ENCODE data around the gene ZNF680. TPM values are rescaled to one million over a fixed set of nuclear protein-coding genes. Genes with fewer than 3 reads are reported as not detected.
"Not testable (repeated sequence)": the region's sequence is repeated elsewhere in the genome, so short reads cannot be mapped to it uniquely, and the experiment has no call there.

ZNF680 gene
- total RNA-seq, 2 experiments from 2014 or later = 13.6 to 13.7 TPM

DNA sequence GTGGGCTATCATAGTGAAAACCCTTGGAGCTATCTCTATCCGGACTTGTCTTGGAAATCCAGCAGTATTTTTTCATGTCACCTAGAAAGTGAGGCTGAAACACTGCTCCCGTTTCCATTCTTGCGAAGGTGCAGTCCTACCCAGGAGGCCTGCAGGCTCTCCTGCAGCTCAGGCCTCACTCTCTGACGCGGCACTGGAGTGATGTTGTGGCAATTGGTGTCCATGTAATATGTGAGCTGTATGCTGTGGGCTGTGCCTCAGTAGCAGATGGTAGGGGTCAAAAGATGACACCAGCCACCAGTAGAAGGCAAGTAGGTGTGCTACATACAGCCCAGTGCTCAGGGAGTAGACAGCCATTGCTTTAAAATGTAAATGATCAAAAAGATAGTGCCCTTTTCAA, 28.1 kb upstream of the ZNF680 start:
- DNase-seq (no peak), ATAC-seq (no peak)
- Mint-ChIP-seq H3K4me3 (no peak overlapping the region), H3K27me3 (no peaks in the 10 kb centered on the region), H3K4me1 (ENCODE audit: low read depth) (no peaks in the 10 kb centered on the region), H3K27ac (no peak overlapping the region), H3K36me3 (ENCODE audit: low read depth) (no peaks in the 10 kb centered on the region), H3K9me3 (peaks cover 8% of the 10 kb centered on the region)
- intact Hi-C loops (cut with micrococcal nuclease) = no loop called here
- CTCF ChIA-PET = no interaction called here
- POLR2A ChIA-PET = interaction anchor here (0.5 kb wide), 1 partner anchor 161 kb away, joined by 3 read pairs; no protein-coding TSS in a partner anchor
- TF ChIP-seq, protein P1, sequence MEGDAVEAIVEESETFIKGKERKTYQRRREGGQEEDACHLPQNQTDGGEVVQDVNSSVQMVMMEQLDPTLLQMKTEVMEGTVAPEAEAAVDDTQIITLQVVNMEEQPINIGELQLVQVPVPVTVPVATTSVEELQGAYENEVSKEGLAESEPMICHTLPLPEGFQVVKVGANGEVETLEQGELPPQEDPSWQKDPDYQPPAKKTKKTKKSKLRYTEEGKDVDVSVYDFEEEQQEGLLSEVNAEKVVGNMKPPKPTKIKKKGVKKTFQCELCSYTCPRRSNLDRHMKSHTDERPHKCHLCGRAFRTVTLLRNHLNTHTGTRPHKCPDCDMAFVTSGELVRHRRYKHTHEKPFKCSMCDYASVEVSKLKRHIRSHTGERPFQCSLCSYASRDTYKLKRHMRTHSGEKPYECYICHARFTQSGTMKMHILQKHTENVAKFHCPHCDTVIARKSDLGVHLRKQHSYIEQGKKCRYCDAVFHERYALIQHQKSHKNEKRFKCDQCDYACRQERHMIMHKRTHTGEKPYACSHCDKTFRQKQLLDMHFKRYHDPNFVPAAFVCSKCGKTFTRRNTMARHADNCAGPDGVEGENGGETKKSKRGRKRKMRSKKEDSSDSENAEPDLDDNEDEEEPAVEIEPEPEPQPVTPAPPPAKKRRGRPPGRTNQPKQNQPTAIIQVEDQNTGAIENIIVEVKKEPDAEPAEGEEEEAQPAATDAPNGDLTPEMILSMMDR (IDR thresholded peaks at IDR 0.05) = no peak

DNA sequence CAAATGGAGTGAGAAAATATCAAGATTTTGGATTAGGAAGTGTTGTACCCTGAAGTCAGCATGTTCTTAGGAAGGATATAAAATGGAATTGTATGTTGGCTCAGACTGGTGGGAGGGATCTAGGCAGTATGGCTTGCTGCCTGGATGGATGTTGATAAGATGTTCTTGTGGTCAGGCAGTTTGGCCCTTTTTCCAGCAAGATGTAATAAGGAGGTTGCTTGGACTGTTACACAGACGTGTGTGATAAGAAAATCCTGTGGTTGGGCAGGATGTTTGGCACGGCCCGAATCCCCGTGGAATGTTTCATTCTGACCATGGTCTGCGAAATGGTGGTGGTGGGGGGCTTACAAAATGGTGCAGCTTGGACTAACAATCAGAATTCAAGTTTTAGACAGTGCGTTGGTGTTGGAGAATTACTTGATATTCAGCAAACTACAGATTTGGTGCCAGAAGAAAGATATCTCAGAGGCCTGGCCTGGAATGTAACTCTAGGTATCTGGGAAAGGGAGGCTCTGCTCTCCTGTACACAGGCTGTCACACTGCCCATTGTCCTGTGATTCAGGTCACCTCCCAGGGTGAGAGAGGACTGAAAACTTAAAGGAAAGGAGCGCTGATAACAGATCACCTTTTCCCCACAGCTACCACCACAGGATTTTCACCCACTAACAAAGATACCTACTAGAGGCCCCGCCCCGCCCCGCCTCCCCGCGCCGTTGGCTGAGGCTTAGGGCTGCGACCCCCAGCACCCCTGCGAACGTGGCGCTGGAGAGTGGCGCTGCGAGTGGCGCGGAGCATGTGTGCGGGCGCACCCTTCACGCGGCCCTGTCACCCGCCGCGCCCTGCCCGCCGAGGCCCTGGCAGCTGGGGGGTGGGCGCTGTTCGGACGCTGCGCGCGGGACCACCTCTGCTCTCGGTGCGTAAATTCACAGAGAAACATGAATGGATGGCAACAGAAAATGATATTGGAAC, 19.3 kb upstream of the ZNF680 start:
- Mint-ChIP-seq H3K4me1 (ENCODE audit: low read depth) (no peaks in the 10 kb centered on the region), H3K9me3 (peaks cover 4% of the 10 kb centered on the region), H3K27me3 (no peaks in the 10 kb centered on the region), H3K36me3 (ENCODE audit: low read depth) (no peaks in the 10 kb centered on the region), H3K27ac (no peak overlapping the region), H3K4me3 (no peak overlapping the region)
- intact Hi-C loops (cut with micrococcal nuclease) = no loop called here
- POLR2A ChIA-PET = interaction anchor here (0.7 kb wide), 1 partner anchor 1792 kb away, joined by 4 read pairs; no protein-coding TSS in a partner anchor
- CTCF ChIA-PET = interaction anchor here (1.2 kb wide), 1 partner anchor 48 kb away, joined by 3 read pairs; no protein-coding TSS in a partner anchor
- DNase-seq (no peak), ATAC-seq (no peak)
- TF ChIP-seq, protein P1 (IDR thresholded peaks at IDR 0.05) = no peak

DNA sequence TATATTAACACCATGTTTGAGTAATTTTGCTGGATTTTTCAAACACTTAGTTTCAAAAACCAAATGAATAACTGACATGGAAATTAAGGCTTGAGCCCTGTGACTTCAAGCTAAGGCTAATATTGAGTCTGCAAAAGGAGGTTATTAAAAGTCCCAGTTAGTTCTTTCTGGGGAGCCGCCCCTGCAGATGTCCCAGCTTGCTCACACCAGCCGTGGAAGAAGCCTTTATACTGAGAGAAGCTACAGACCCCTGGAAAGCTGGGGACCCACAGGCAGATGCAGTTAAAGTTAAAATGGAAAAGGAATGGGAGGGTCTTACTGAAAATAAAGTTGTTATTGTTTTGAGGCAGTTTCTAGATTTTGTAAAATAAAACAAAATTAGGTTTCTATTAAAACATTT, 18.5 kb upstream of the ZNF680 start:
- Mint-ChIP-seq H3K4me3 (no peak overlapping the region), H3K27ac (no peak overlapping the region), H3K4me1 (ENCODE audit: low read depth) (no peaks in the 10 kb centered on the region), H3K9me3 (peaks cover under 1% of the 10 kb centered on the region), H3K27me3 (no peaks in the 10 kb centered on the region), H3K36me3 (ENCODE audit: low read depth) (peaks cover under 1% of the 10 kb centered on the region)
- TF ChIP-seq, protein P1 (IDR thresholded peaks at IDR 0.05) = no peak
- intact Hi-C loops (cut with micrococcal nuclease) = no loop called here
- ChIA-PET CTCF (interaction anchor here (1.2 kb wide), 1 partner anchor 49 kb away, joined by 3 read pairs; no protein-coding TSS in a partner anchor), POLR2A (no interaction called here)
- DNase-seq (no peak), ATAC-seq (no peak)

DNA sequence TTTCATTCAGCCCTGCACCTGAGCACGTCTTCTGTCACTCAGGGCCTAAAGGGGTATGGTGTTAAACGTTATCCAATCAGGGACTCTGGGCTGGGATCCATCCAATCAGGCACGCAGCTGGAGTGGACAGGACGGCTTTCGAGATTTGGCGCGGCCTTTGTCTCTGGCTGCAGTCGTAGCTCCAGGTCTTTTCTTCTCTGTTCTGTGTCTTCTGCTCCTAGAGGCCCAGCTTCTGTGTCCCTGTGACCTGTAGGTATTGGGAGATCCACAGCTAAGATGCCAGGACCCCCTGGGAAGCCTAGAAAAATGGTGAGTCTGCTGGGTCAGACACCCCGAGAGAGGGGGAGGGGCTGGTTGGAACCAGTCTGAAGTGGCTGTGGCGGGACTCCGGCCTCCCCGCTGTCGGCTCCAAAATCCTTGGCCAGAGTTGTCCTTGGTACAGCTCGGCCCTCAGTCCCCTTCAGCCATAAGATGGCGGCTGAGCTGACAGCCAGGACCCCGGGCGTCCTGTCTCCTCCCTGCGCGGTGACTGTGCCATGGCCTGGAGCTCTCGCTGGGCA, 11.7 kb upstream of the ZNF680 start:
- CTCF ChIA-PET = no interaction called here
- Mint-ChIP-seq H3K36me3 (ENCODE audit: low read depth) (peaks cover 6% of the 10 kb centered on the region), H3K27me3 (peaks cover 11% of the 10 kb centered on the region), H3K4me3 (no peak overlapping the region), H3K9me3 (peaks cover 2% of the 10 kb centered on the region), H3K4me1 (ENCODE audit: low read depth) (peaks cover 5% of the 10 kb centered on the region), H3K27ac (no peak overlapping the region)
- POLR2A ChIA-PET = interaction anchor here (0.6 kb wide), 1 partner anchor 75 kb away, joined by 3 read pairs; no protein-coding TSS in a partner anchor
- DNase-seq (no peak), ATAC-seq (no peak)
- TF ChIP-seq, protein P1 (IDR thresholded peaks at IDR 0.05) = no peak
- intact Hi-C loops (cut with micrococcal nuclease) = no loop called here

DNA sequence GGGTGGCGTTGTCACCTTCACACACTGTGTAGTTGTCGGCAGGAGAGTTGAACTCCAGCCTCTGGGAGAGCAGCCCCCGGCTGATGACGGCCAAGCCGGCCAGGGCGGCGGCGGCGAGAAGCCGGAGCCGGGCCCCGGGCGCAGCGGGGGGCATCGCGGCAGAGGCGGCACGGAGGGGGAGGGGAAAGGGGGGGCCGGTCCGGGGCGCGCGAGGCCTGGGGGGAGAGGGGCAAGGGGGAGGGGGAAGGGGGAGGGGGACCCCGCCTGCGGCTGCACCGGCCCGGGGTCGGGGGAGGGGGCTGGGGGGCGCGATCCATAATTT, 7.4 kb upstream of the ZNF680 start:
- peaks cover 16% of the 10 kb centered on the region for H3K27me3 Mint-ChIP-seq
- DNase-seq; POLR2A ChIA-PET; intact Hi-C loops (cut with micrococcal nuclease); H3K4me1 Mint-ChIP-seq (ENCODE audit: low read depth); CTCF ChIA-PET; H3K27ac Mint-ChIP-seq; H3K9me3 Mint-ChIP-seq; ATAC-seq: not testable (repeated sequence)
- peaks cover 10% of the 10 kb centered on the region for H3K36me3 Mint-ChIP-seq (ENCODE audit: low read depth)
- H3K4me3 Mint-ChIP-seq = peak overlapping the region; percentile 75
